ENCODE measurements around the gene VPS13C.

- TF ChIP-seq CTCF (IDR thresholded peaks at IDR 0.05; ENCODE audit: low read length): no peak
- no peak for TF ChIP-seq EZH2 (IDR thresholded peaks at IDR 0.05; ENCODE audit: borderline replicate concordance, low read length)
Measured at GRCh38 chr15:61857169-61857829, 202.9 kb downstream of the VPS13C start.

Measured in OCI-LY1 (cell line).